ENCODE data around the gene MINPP1.

DNA sequence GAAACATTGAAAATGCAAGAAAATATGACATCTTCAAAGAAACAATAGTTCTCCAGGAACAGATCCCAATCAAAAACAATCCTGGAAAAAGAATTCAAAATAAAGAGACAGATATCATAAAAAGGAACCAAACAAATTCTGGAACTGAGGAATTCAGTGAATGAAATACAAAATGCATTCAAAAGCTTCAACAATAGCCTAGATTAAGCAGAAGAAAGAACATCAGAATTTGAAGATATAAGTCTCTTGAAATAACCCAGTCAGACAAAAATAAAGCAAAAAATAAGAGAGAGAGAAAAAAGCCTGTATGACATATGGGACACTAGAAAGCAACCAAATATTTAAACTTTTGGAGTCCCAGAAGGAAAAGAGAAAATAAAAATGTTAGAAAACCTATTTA lies 60.3 kb downstream of the MINPP1 start:
- TF ChIP-seq EZH2 (IDR thresholded peaks at IDR 0.05; ENCODE audit: low read length, unreplicated experiment) (no peak), EZH2phosphoT487 (IDR thresholded peaks at IDR 0.05; ENCODE audit: borderline replicate concordance, low read length) (no peak)
- TF ChIP-seq, protein P1, sequence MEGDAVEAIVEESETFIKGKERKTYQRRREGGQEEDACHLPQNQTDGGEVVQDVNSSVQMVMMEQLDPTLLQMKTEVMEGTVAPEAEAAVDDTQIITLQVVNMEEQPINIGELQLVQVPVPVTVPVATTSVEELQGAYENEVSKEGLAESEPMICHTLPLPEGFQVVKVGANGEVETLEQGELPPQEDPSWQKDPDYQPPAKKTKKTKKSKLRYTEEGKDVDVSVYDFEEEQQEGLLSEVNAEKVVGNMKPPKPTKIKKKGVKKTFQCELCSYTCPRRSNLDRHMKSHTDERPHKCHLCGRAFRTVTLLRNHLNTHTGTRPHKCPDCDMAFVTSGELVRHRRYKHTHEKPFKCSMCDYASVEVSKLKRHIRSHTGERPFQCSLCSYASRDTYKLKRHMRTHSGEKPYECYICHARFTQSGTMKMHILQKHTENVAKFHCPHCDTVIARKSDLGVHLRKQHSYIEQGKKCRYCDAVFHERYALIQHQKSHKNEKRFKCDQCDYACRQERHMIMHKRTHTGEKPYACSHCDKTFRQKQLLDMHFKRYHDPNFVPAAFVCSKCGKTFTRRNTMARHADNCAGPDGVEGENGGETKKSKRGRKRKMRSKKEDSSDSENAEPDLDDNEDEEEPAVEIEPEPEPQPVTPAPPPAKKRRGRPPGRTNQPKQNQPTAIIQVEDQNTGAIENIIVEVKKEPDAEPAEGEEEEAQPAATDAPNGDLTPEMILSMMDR (conservative IDR thresholded peaks at IDR 0.05; ENCODE audit: low read depth, low read length), result no peak

All from PC-3 (cell line).